Forelimb muscle (tissue), 1 donor: ENCODE data around the gene ACMSD. TPM values are rescaled to one million over a fixed set of nuclear protein-coding genes. Genes with fewer than 3 reads are reported as not detected.
"Not testable (repeated sequence)": the region's sequence is repeated elsewhere in the genome, so short reads cannot be mapped to it uniquely, and the experiment has no call there.

Experiments used
- DNase-seq: peaks from one replicate; pipeline ENCODE4 v3.0.0-alpha.2; 2013; ENCODE audit warnings: low read depth
- polyA plus RNA-seq: library from polyadenylated mRNA; unstranded; fragments of 120-200 nt; gene quantifications from one replicate; pipeline ENCODE4 v1.2.1, GENCODE V29; 2013; ENCODE audit not compliant: insufficient read length

The ACMSD gene
- polyA plus RNA-seq, 1 donor = 0.44 TPM

DNA sequence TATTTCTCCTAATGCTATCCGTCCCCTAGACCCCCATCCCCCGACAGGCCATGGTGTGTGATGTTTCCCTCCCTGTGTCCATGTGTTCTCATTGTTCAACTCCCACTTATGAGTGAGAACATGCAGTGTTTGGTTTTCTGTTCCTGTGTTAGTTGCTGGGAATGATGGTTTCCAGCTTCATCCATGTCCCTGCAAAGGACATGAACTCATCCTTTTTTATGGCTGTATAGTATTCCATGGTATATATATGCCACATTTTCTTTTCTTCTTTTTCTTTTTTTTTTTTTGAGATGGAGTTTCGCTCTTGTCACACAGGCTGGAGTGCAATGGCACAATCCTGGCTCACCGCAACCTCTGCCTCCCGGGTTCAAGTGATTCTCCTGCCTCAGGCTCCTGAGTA lies 9.2 kb downstream of the ACMSD start:
- DNase-seq = not testable (repeated sequence)

DNA sequence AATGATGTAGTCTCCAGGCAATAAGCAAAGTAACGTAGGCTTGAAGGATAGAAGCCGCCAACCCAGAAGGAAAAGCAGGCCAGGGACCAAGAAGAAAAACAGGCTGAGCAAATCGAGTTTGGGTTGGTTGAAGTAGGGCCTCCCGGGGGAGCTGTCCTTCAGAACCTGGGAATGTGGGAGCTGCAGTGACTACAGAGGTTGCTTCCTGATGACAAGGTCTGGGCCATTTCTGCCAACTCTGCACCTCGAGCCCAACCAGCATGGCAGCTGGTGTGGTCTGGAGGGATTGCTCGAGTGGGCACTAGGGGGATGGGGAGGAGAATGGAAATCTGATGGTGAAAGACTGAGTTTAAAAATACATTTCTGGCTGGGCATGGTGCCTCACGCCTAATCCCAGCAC lies 14.1 kb downstream of the ACMSD start:
- no peak for DNase-seq

DNA sequence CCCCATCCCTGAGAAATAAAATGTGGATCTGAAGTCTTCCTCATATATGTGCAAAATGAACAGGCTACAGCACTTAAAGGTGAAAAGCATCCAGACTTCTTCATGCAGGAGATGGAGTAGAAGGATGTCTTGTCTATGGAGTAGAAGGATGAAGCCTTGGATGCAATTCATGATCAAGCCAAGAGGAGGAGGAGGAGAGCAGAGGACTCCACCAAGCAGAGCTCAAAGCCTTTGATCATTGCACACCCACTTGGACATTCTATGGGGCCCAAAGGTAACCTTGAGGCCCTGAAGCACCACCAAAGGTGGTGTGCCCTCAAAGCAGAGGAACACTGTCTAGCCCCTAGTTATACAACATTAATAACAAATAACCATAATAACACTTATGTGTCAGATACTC lies 17.3 kb downstream of the ACMSD start:
- no peak for DNase-seq

DNA sequence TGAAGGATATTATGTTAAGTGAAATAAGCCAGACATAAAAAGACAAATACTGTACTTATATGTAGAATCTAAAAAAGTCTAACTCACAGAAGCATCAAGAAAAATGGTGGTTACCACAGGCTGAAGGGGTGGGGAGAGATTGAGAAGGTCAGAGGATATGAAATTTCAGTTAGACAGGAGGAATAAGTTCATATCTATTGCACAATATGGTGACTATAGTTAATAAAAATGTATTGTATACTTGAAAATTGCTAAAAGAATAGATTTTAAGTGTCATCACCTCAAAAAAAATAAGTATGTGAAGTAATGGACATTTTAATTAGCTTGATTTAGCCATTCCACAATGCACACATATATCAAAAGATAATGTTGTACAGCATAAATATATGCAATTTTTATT lies 19.8 kb downstream of the ACMSD start:
- DNase-seq = no peak

DNA sequence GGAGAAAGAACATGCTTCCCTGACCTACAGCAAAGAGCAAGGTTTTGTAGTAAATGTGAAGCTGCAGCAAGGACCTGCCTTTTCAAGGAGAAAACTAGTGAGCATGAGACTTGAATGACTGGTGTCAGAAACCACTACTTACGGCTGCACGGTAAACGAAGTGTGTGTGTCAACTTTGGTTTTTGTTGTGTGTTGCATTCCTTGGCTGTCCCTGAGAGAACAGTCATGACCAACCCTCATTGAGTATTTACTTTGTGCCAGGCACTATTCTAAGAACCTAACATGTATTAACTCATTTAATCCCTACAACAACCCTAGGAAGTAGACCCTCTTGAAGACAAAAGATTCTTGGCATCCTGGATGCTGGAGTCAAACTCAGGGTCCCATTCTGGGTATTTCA lies 22.8 kb downstream of the ACMSD start:
- no peak for DNase-seq

DNA sequence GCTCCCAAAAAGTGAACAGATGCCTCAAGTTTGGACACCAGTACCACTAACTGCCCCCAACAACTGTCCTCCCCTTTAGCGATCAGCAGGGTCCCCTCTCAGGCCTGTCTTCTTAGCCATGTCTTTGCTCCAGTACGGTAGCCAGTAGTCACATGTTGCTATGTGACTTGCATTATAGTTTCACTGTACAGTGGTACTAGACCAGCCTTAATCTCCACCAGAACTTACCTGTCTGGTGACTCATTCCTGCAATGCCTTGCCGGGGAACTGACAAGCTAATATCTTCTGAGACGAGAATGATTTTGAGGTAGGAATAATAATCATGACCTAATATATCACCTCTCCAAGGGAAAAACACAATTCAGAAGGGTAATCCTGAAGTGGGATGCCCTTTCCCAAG lies 23.7 kb downstream of the ACMSD start:
- no peak for DNase-seq

DNA sequence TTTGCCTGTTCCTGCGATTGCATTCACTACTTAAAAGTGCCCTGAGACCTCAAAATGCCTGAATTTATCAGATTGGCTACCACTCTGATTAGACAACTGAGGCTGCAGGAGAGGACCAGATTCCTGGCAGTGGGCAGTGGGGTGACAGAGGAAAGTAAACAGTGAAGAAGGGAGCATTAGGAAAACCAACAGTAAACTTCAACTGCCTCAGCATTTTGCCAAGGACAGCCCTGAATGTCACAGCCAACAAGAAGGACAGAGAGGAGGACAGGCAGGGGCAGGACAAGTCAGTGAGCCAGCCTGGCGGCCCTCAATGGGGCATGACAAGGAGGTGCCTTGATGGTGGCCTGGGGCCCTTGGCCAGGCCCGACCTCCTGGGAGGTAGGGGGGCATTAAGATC lies 24.3 kb downstream of the ACMSD start:
- no peak for DNase-seq

DNA sequence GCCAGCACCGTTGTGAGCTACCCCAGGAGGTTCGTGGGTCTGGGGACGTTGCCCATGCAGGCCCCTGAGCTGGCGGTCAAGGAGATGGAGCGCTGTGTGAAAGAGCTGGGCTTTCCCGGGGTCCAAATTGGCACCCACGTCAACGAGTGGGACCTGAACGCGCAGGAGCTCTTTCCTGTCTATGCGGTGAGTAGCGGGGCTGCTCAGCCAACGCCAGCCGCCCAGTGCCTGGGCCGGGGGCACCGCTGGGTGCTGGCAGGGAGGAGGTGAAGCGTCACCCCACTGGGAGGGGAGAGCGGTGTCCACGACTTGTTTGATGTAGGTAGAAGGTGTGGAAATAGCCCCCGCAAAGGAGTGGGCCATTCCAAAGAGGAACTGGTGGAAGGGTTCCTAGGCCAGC lies 25.0 kb downstream of the ACMSD start:
- DNase-seq = no peak

DNA sequence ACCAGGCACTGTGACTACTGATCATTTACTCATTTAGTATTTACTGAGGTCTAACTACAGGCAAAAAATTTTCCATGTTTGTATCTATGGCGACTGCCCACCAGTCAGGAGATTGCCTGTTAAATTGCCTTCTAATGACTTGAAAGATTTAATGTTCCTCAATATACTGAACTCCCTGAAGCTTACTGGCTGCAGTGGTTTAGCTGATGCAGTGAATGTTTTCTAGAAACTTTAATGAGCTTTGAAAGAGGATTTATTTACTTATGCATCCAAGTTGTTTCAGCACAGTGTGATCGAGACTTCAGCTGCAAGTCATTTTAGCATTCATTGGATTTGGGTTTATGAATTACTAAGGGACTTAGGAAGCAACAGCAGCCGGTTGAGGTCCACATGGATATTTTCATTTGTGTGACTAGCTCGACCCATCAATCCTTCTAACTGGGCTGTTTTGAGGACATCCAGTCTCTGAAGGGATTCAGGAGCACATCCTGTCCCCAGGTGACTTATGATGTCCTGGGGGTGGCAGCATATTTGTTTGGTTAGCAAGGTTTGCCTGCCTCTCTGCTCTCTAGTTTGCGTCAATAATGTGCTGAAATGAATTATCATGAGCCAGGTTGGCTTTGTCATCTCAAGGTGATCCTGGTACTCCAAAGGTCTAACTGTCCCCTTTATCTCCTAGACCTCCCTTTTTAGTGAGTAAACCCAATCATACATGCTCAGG lies 26.8 kb downstream of the ACMSD start:
- no peak for DNase-seq

DNA sequence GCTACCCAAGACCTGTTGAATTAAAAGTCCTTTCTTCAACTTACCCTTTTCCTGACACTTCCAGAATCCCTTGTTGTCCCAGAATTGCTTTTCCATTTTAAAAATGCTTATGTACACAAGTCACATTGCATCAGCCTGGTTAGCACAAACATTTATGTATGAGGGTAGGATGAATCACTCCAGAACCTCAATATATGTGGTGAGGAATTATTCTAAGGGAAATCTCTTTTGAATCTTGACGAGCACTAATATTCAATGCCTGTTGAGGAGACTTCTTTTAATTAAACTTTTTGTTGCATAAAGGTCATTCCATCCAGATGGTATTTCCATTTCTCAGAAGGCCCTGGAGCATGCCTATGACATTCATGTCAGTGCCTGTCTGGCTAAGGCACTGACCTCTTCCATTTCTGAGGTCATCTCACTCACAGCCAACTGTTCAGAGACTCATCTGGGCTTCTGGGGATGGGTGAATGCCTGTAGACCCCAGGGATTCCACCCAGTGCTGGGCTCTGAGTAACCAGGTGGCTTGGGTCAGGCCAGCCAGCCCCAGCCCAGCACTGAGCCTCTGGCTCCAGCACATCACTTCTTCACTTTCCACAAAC lies 28.2 kb downstream of the ACMSD start:
- no peak for DNase-seq

DNA sequence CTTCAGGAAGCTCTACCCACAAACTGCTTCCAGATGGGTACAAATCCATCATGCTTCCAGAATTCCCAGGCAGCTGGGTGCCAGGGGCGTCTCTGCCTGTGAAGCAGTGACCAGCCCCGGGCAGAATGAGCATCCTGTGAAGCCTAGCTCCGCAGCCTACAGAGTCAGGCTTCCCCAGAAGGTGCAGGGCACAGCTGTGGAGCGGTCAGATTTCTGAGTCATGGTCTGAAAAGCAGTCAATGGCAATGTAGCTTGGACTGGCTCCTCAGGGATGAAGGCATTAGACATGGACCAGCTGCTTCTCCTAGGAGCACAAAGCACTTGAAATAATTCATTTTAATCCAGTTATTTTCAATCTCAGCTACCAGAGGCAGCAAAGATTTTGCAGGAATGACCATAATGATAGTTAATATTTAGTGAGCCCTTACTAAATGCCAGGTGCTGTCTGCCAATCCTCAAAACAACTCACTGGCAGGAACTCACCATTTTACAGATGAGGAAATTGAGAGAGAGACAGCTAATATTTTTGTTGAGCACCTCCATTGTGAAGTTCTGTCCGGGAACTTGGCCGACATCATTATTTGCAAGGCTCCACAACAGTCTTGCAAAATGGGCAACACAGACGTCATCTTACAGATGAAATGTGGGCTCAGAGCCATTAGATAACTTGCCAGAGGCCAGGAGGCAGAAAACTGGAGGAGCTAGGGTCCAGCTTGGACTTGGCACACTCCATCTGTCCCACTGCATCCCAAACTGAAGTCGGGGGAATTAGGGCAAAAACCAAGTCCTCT lies 31.7 kb downstream of the ACMSD start:
- DNase-seq = no peak

DNA sequence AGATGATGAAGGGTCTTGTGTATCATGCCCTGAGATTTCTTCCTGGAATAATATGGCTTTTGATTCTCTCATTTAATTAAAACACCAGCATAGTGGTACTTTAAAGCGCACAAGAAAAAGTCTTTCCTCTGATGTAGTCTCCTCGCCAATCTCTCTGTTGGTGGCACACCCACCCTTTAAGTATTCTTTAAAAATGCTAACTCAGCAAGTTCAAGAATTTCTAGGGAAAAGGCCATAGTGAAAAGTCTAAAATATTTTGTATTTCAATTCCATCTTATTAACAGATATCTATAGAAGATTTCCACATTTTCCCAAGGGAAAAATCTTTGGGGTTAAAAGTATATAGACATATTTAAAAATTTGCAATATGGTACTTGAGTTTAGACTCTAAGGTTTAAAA lies 34.7 kb downstream of the ACMSD start:
- no peak for DNase-seq

DNA sequence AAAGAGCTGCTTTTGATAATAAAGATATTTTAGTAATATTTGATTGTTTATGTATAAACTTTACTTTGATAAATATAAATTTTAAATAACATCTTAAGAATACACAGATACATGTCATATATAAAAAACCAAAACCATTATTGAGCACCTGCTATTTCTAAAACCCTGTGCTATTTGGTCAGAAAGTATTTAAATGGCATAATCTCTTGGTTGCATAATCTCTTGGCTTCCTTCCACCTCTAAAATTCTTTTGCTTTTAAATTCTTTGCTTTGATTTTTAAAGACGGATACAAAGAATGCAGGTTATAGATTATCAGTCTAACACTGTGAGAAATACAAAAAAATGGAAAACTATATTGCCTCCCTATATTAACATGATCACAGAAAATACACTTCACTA lies 36.9 kb downstream of the ACMSD start:
- no peak for DNase-seq

DNA sequence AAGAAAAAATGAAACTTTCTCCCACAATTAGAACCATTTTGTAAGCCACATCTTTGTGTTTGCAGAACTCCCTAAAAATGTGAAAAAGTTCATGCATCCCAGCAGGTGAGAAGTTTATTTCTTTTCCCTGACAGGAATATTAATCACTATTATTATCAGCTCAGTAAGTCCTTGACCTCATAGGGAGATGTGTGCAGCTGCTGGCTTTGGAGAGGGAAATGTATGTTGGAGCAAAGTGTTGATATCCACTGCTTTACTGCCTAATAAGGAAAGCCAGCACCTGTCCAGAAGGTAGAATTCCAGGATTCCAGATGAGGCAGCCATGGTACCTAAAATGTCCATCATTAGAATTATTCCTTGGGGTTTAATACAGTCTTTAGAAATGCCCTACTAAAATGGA lies 44.4 kb downstream of the ACMSD start:
- DNase-seq = no peak

DNA sequence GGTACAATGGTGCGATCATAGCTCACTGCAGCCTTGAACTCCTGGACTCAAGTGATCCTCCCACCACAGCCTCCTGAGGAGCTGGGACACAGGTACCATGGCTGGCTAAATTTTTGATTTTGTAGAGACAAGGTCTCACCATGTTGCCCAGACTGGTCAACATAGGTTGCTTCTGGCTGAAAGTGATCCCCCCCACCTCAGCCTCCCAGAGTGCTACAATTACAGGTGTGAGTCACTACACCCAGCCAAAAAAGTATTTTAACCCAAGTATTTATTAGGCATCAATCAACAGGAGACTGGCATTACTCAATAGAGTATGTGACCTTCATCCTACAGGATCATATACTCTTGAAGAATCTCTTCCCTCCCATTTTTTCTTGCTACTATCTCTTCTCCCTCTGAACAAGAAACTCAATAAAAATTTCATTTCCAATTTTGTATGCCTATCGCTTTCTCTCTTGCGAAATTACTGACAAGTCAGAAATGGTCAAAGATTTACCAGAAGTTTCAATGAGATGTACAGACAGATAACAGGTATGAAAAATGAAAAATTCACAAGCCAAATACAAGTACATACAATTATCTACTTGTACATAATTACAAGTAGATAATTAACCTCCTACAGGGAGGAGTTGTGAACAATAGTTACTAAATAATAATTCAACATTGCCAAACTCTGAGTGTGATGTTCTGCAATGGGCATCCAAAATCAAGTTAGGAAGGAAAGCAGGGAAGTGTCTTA lies 45.3 kb downstream of the ACMSD start:
- DNase-seq = no peak

DNA sequence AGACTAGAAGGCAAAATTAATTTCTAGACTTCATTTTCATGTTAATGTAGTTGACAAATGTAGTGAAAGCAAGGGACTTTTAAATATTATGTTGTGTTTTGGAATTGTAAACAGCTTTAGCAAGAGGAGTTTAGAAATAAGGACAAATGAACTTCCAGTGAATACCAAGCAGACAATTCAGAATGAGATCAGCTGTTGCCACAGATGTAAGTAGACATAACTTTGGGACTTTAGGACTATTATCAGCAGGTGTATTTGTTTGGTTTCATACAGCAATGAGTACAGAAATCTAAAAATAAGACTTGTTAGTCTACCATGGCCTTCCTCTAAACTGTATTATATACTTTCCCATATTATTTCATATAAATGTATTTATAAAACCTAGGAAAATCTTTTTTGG lies 46.0 kb downstream of the ACMSD start:
- DNase-seq = no peak

DNA sequence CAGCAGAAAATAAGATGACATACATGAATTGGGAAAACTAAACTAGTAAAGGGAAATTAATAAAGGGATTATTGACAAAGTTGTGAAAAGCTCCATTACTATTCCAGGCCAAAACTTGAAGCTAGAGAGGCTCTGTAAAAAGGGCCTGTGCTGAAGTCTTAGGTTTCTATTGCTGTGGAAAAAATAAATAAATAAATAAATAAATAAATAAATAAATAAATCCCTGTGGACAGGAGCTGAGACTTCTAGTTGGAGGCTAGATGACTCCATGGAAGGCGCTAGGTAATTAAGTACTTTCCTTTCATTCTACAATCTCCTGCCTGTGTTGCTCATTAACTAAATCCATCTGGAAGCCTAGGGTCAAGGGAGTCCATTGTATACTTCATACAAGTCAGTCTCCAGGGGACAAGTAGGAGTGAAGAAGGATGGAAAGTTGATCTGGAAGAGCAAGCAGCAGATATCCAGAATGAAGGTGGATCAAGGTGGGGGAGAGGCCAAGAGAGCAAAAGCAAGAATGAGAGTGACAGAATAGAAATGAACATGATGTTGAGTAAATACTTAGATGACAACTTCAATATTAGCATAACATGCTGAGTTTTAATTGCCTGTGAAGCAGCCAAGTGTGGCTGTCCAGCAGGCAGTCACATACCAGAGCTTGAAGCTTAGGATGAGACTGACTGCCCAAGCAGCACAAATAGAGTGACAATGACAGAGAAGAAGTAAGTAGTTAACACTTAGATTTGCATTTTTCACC lies 54.0 kb downstream of the ACMSD start:
- DNase-seq = no peak

DNA sequence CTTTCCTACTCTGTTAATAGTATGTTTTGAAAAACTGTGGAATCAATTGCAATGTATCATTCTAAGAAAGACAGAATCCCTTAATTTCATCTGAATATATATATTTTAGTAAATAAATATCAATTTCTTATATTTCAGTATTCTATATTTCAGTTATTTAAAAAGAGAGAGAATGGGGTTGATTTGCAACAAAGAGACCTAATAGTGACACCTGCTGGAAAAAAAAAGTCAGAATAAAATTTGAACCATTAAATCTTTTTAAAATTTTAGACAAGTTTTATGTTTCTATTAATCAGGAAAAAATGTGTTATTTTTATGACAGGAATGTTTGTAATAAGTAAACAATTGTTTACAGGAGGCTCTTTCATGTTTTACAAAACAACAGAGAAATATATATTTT lies 59.5 kb downstream of the ACMSD start:
- DNase-seq = no peak

DNA sequence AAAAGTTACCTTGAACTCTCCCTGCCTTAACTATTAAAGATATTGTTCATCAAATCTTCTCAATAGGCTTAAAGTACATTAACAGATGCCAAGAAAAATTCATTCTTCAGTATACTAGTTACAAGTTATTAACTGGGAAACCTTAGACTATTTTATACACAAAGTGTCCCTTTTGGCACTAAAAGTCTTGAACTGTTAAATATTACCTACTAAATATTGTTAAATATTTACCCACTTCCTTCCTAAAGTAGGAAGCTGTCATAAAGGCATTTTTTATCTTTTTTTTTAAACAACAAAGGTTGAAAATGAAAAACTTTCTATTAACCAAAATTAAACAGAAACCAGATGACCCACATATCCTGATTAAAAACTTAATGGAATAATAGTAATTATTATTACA lies 60.8 kb downstream of the ACMSD start:
- no peak for DNase-seq

DNA sequence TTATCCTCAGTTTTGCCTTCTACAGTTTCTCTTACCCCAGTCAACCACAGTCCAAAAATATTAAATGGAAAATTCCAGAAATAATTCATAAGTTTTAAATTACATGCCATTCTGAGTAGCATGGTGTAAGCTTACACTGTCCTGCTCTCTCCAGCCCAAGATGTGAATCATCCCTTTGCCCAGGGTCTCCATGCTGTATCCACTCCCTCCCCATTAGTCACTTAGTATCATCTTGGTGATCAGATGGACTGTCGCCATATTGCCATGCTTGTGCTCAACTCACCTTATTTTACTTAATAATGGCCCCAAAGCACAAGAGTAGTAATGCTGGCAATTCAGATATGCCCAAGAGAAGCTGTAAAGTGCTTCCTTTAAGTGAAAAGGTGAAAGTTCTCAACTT lies 61.7 kb downstream of the ACMSD start:
- no peak for DNase-seq

DNA sequence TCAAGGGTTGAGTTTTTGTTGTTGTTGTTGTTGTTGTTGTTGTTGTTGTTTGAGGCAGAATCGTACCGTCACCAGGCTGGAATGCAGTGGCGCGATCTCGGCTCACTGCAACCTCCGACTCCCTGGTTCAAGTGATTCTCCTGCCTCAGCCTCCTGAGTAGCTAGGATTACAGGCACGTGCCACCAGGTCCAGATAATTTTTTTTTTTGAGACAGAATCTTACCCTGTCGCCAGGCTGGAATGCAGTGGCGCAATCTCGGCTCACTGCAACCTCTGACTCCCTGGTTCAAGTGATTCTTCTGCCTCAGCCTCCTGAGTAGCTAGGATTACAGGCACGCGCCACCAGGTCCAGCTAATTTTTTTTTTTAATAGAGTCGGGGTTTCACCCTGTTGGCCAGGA lies 65.3 kb downstream of the ACMSD start:
- not testable (repeated sequence) for DNase-seq

DNA sequence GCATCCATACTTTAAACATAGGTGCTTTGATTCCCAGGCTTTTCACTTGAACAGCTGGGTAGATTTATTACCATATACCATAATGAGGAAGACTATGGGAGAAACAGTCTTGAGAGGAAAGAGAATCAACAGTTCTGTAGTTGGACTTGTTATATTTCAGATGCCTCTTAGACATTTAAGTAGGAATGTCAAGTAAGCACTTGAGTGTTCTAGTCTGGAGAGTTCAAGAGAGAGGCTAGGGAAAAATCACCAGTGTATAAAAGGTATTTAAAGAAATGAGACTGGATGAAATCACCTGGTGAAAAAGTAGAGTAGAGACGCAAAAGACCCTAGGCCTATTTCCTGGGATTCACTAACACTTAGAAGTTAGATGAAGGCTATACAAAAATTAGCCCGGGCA lies 66.8 kb downstream of the ACMSD start:
- DNase-seq = no peak
